ENCODE measurements around the gene RFX4.
"Not testable (repeated sequence)": the region's sequence is repeated elsewhere in the genome, so short reads cannot be mapped to it uniquely, and the experiment has no call there.

RFX4 gene

GRCh38 chr12:106594447-106594846 is 11.6 kb downstream of the RFX4 start:
- peak; percentile 43 for DNase-seq

DNA sequence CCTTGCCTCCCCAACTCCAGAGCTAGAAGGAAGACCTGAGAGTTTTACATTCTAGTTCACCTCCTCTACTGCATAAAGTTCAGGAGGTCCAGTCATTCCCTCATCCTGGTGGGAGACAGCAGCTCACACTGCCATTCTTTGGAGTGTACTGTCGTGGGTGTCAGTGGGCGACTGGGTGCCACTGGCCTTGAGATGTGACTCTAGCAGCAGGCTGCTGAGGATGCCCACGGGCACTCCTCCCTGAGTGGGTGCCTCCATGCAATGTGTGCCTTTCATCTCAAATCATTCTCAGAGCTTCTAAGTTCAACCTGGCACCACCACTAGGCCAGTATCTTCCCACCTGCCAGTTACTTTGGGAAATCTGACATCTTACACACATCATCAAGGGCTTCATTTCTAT is 12.5 kb downstream of the RFX4 start:
- DNase-seq, result no peak

GRCh38 chr12:106598003-106598402 is 15.2 kb downstream of the RFX4 start:
- DNase-seq, result no peak

- no peak for DNase-seq
Observed at GRCh38 chr12:106599302-106599701, 16.5 kb downstream of the RFX4 start.

DNA sequence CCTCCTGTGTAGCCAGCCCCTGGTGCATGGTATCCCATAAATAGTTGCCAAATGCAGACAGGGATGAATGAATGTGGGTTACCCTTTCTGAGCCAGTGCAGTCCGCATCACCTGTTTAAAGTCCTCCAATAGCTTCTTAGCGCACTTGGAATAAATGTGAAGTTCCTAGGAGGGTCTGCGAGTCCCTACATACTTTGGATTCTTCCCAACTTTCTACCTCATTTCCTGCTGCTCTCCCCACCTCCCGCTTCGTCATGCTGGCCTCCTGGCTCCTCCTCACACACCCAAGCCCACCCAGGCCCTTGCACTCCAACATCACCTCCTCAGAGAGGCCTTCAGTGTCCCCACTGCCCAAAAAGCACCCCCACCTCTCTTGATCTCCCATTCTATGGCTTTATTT is 17.7 kb downstream of the RFX4 start:
- no peak for DNase-seq

DNA sequence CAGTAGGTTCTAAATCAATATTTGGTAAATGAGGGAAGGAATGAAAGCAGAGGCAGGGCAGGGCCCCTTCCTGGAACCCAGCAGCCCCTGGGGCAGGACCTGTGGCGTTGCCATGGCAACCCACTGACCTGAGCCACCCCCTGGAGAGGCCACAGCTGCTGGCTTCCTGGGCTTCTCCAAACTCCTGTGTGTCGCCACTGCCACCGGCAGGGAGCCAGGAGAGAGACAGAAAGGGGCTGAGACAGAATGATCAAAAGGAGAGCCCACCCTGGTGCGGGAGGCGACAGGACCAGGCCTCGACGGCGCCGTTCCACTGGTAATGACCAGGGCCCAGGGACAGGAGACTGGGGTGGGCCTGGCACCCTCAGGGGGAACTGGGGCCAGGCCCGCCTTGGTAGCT is 18.2 kb downstream of the RFX4 start:
- DNase-seq, result peak; percentile 60

- no peak for DNase-seq
Observed at GRCh38 chr12:106601496-106601895, 18.7 kb downstream of the RFX4 start.

DNA sequence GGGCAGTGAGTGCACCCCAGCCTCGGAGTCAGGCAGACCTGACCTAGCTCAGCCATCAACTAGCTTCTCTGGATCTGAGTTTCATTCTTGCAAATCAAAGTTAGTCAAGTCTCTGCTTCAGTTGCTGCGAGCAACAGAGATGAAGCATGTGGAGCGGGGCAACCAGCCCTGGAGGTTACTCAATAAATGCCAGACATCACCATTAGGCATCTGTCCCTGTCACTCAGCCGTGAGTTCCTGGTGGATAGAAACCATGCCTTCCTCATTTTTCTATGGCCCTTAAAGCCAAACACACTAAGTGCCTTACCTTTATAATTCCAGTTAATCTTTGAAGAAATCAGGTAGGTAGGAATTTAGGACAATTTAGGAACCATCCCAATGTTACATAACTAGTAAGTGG is 19.3 kb downstream of the RFX4 start:
- DNase-seq, result no peak

GRCh38 chr12:106605254-106605653 is 22.4 kb downstream of the RFX4 start:
- DNase-seq, result no peak

GRCh38 chr12:106620588-106620987 is 37.8 kb downstream of the RFX4 start:
- DNase-seq, result not testable (repeated sequence)

DNA sequence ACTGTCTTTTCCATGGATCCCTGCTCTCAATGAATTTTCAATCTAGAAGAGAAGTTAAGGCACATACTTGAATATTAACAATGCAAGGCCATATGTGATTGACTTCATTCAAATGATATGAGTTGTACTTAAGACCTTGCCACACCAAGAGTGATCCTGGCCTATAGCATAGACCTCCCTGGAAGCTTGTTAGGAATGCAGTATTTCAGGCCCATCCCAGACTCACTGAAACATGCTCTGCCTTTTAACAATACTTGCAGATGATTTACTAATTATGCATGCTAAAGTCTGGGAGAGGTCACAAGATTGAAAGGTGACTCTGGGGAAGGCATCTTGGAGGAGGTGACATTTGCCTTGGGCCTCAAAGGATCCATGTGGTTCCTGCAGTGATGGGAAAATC is 43.2 kb downstream of the RFX4 start:
- no peak for DNase-seq

GRCh38 chr12:106629797-106630659 is 47.2 kb downstream of the RFX4 start:
- DNase-seq, result no peak

- DNase-seq, result no peak
Observed at GRCh38 chr12:106631150-106631549, 48.3 kb downstream of the RFX4 start.

- DNase-seq, result no peak
Observed at GRCh38 chr12:106631797-106632196, 49.0 kb downstream of the RFX4 start.

- DNase-seq, result no peak
Observed at GRCh38 chr12:106632797-106633450, 50.1 kb downstream of the RFX4 start.

GRCh38 chr12:106633451-106633823 is 50.6 kb downstream of the RFX4 start:
- no peak for DNase-seq

DNA sequence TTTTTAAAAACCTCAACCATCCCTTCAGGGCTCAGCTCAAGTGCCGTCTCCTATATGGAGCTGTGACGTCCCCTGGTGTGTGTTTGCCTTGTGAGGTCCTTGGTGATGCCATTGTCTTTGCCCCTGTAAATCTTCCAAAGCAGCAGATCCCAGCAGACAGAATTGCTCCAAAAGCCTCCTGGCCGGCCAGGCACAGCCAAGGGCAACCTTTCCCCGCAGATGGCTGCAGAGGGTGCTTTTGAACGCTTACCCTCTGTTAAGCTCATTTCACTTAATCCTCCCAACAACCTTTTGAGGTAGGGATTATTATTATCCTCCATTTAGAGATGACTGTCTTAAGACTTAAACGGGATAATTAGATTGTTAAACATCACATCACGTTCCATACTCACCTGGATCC is 51.4 kb downstream of the RFX4 start:
- no peak for DNase-seq

GRCh38 chr12:106643000-106643399 is 60.2 kb downstream of the RFX4 start:
- no peak for DNase-seq

DNA sequence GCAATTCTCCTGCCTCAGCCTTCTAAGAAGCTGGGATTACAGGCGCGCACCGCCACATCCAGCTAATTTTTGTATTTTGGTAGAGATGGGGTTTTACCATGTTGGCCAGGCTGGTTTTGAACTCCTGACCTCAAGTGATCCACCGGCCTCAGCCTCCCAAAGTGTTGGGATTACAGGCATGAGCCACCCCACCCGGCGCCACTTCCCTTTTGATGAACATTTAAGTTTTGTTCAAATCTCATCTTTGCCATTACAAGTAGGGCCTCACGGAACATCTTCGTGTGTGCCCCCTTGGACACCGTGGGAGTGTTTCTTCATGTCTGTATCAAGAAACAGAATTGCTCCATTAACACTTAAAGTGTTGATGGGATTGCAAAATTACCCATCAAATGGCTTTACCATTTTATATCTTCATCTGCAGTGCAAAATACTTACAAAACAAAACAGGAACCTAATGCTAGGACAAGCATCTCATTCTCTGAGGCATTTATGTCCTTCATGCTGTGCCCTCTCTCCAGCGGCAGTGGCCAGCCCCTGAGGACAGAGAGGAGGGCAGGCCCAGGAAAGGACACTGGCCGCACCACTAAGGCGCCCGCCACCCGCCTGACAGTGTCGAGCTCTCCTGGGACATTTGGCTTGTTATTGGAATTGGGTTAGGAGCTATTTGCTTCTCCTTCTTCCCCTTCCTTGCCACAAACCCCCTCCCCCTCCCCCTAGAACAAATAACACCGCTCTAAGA is 61.7 kb downstream of the RFX4 start:
- no peak for DNase-seq

DNA sequence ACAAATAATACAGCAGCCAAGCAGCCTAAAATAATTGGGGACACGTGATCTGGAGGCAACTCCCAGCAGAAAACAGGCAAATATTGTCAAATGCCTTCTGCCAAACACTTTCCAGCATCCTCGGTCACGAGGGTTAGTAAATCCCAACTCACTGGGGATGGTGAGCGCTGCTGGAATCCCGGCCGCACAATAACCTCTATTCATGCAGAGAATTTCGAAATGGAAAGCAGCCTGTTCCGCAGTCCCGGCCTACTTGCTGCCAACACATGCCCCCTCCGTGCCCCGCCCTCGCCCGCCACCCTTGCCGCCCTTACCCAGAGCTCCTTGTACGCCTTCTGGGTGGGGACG is 62.2 kb downstream of the RFX4 start:
- DNase-seq, result no peak

DNA sequence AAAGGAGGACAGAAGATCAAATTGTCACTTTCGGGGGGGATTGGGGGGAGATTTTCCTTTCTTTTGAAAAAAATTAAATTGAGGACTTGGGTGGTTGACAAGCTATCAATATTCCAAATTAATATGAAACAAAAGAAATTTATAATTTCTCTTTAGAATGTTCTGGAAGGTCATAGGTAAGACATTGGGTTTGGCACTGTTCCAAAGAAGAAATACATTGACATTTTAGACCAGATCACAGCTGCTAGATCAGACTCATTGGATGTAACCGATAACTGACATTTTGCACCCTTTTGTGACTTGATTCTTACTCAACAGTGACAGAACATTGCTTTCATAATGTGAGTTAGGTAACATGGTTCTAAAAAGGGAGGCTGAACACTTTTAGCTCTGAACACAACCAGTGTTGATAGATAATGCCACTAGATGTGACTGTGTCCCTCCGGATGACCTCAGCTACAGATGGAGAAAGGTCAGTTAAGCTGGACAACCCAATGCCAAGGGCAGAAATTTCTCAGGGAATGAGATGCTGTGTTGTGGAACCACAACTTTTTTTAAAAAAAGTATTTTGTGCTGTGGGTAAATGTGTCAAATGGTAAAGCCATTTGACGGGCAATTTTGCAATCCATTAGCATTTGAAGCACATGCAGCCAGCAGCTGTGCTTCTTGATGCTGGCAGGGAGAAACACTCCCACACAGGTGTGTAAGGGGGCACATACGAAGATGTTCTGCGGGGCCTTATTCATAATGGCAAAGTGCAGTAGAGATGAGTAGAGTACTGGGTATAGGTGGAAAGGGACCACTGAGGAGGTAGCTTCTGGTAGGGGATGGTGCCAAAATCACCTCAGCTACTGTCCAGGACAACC is 62.9 kb downstream of the RFX4 start:
- no peak for DNase-seq

DNA sequence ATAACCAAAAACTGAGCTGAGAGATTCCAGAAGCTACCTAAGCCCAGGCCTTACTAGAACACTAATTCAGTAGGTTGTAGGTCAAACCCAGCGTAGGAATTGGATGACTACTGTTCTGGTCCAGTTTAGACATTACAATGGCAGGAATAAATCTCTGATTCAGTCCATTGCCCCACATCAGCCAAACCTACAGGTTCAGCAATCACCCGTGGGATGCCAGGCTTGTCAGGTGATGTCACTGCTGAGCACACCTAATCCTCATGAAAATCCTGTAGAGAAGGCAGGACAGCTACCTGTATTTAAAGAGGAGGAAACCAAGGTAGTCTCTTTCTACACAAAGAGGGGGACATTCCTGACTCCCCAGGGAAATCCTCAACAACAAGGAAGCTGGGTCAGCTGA is 63.7 kb downstream of the RFX4 start:
- no peak for DNase-seq

Measured in retina (tissue), 1 donor.